Loucy (cell line): ENCODE results near the gene TXNDC17.

Experiments
- H2AFZ ChIP-seq: fragments of 200-600 bp; sonication (generic); 2 replicates; pipeline ENCODE4 v1.6.0; 2016; ENCODE audit warnings: antibody characterized with exemption, mild to moderate bottlenecking, low read length, moderate library complexity
- H3F3A ChIP-seq: fragments of 200-600 bp; 2 replicates; pipeline ENCODE4 v1.6.0; 2016; ENCODE audit warnings: antibody characterized with exemption, low read depth, mild to moderate bottlenecking
- H3K27me3 ChIP-seq: fragments of 200-600 bp; sonication (generic); 2 replicates; pipeline ENCODE4 v1.6.1; 2014; ENCODE audit warnings: low read length, mild to moderate bottlenecking; ENCODE audit not compliant: insufficient read depth, poor library complexity, severe bottlenecking
- H3K36me3 ChIP-seq: fragments of 200-600 bp; sonication (generic); 2 replicates; pipeline ENCODE4 v1.6.1; 2016; ENCODE audit warnings: low read length; ENCODE audit not compliant: insufficient read depth
- H3K4me1 ChIP-seq: fragments of 200-600 bp; sonication (generic); 2 replicates; pipeline ENCODE4 v1.5.1; 2014; ENCODE audit warnings: low read length, mild to moderate bottlenecking; ENCODE audit not compliant: insufficient read depth, poor library complexity, severe bottlenecking
- H3K4me2 ChIP-seq: fragments of 200-600 bp; sonication (generic); 2 replicates; pipeline ENCODE4 v1.6.0; 2014; ENCODE audit warnings: antibody characterized with exemption, low read length, low read depth, mild to moderate bottlenecking; ENCODE audit not compliant: poor library complexity, severe bottlenecking
- H3K4me3 ChIP-seq: fragments of 200-600 bp; sonication (generic); 2 replicates; pipeline ENCODE4 v1.5.1; 2014; ENCODE audit warnings: low read length, mild to moderate bottlenecking, mixed read lengths; ENCODE audit not compliant: poor library complexity, severe bottlenecking
- H3K79me2 ChIP-seq: fragments of 200-600 bp; sonication (generic); 2 replicates; pipeline ENCODE4 v1.6.1; 2014; ENCODE audit warnings: low read length; ENCODE audit not compliant: insufficient read depth
- H3K9ac ChIP-seq: fragments of 200-600 bp; sonication (generic); 2 replicates; pipeline ENCODE4 v1.6.0; 2014; ENCODE audit warnings: mild to moderate bottlenecking, low read depth, low read length, moderate library complexity; ENCODE audit not compliant: poor library complexity, severe bottlenecking
- H3K9me2 ChIP-seq: fragments of 200-600 bp; sonication (generic); replicated peaks from 2 replicates; pipeline ENCODE4 v1.6.1; 2016; ENCODE audit warnings: low read depth, low read length, mixed read lengths
- H3K9me3 ChIP-seq: fragments of 200-600 bp; sonication (generic); 2 replicates; pipeline ENCODE4 v1.6.1; 2014; ENCODE audit warnings: mild to moderate bottlenecking, antibody characterized with exemption, low read length, low read depth; ENCODE audit not compliant: insufficient read depth
- H4K20me1 ChIP-seq: fragments of 200-600 bp; sonication (generic); 2 replicates; pipeline ENCODE4 v1.6.0; 2014; ENCODE audit warnings: antibody characterized with exemption, low read length, mild to moderate bottlenecking; ENCODE audit not compliant: insufficient read depth, poor library complexity, severe bottlenecking
- EZH2phosphoT487 ChIP-seq: fragments of 200-600 bp; IDR thresholded peaks from 2 replicates; pipeline ENCODE4 v1.6.1; 2018; ENCODE audit warnings: antibody characterized with exemption, mild to moderate bottlenecking, moderate library complexity, borderline replicate concordance
- TF ChIP-seq, protein P1 (sequence below): fragments of 200-600 bp; sonication (generic); conservative IDR thresholded peaks from 2 replicates; pipeline ENCODE4 v1.5.1; 2014; ENCODE audit warnings: mild to moderate bottlenecking, antibody characterized with exemption, low read length

TXNDC17 gene

DNA sequence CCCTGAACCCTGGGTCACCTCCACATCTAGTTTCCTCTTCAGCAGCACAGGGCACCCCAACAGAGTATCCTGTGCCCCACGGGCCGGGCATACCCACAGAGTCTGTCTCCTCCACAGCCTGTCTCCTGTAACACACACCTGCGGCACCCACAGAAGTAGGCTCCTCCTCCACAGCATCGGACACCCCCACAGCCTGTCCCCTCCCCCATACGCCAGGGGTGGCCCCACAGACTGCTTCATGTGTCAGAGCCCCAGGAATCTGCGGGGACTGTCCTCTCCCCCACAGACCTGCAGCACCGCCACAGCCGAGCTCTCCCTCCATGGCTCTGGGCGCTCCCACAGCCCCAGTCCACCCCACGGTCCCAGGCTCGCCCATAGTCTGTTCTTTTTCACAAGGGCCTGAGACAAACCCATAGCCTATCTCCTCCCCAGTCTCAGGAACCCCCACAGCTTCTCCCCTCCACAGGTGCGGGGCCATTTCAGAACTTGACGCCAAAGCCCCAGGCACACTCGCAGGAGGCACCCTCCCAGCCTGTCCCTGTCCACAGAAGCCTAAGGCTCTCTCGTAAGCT is 1.8 kb upstream of the TXNDC17 start:
- peak overlapping the region; percentile 87 for H3K4me2 ChIP-seq
- no peaks in the 10 kb centered on the region for H3K27me3 ChIP-seq
- H4K20me1 ChIP-seq = peaks cover 22% of the 10 kb centered on the region
- peak overlapping the region; percentile 88 for H3K4me3 ChIP-seq
- H3K4me1 ChIP-seq = peaks cover 23% of the 10 kb centered on the region
- peak overlapping the region; percentile 76 for H3K9ac ChIP-seq
- no peak overlapping the region for H2AFZ ChIP-seq
- no peak for TF ChIP-seq EZH2phosphoT487
- TF ChIP-seq, protein P1, sequence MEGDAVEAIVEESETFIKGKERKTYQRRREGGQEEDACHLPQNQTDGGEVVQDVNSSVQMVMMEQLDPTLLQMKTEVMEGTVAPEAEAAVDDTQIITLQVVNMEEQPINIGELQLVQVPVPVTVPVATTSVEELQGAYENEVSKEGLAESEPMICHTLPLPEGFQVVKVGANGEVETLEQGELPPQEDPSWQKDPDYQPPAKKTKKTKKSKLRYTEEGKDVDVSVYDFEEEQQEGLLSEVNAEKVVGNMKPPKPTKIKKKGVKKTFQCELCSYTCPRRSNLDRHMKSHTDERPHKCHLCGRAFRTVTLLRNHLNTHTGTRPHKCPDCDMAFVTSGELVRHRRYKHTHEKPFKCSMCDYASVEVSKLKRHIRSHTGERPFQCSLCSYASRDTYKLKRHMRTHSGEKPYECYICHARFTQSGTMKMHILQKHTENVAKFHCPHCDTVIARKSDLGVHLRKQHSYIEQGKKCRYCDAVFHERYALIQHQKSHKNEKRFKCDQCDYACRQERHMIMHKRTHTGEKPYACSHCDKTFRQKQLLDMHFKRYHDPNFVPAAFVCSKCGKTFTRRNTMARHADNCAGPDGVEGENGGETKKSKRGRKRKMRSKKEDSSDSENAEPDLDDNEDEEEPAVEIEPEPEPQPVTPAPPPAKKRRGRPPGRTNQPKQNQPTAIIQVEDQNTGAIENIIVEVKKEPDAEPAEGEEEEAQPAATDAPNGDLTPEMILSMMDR = no peak
- no peaks in the 10 kb centered on the region for H3F3A ChIP-seq
- no peaks in the 10 kb centered on the region for H3K9me3 ChIP-seq
- no peaks in the 10 kb centered on the region for H3K9me2 ChIP-seq
- peaks cover 8% of the 10 kb centered on the region; the same call in 1 of the 2 replicates for H3K36me3 ChIP-seq
- H3K79me2 ChIP-seq = peaks cover 44% of the 10 kb centered on the region

DNA sequence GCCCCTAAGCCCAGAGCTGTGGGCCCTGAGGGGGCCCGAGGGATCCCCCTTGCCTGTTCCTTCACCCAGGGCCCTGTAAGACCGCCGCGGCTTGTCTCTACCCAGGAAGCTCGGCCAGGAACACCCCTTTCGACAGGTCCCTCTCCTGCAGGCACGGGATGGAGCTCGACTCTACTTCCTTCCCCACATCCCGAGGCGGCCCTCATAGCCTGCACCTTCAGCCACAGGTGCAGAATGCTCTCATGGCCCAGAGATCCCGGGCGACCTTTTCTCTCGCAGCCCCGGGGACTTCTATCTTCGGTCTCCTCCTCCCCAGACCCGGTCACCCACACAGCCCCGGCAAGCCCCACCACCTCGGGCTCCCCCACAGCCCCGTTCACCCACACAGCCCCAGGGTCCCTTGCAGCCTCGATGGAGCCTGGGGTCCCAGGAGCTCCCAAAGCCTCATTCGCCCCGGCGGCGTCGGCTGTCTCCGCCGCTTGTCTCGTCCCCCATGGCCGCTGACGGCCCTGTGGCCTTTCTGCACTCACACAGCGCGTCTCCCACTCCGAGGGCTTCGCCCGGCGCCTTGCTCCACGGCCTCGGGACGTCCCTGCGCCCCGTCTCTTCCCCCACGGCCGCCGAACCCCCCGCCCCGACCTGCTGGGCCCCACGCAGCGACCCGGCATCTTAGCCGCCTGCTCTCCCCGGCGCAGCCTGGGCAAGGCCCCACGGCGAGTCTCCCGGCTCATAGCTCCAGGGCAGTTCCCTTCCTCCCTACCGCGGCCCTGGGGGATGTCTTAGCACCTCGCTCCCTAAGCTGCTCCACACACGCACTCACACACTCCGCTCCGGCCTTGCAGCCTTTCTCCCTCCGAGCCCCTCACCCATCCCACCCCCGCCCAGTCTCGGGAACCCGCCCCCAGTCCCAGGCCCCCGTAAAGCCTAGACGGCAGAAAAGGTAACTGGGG is 999 bp upstream of the TXNDC17 start:
- H3K4me1 ChIP-seq = peaks cover 23% of the 10 kb centered on the region
- H2AFZ ChIP-seq = peak overlapping the region; percentile 100
- H3K4me3 ChIP-seq = peak overlapping the region; percentile 88
- TF ChIP-seq, protein P1 = no peak
- TF ChIP-seq EZH2phosphoT487 = no peak
- H3F3A ChIP-seq = no peaks in the 10 kb centered on the region
- peaks cover 22% of the 10 kb centered on the region for H4K20me1 ChIP-seq
- peaks cover 44% of the 10 kb centered on the region for H3K79me2 ChIP-seq
- H3K4me2 ChIP-seq = peak overlapping the region; percentile 87
- H3K9ac ChIP-seq = peak overlapping the region; percentile 76
- H3K36me3 ChIP-seq = peaks cover 15% of the 10 kb centered on the region; the same call in 1 of the 2 replicates
- no peaks in the 10 kb centered on the region for H3K9me2 ChIP-seq
- no peaks in the 10 kb centered on the region for H3K27me3 ChIP-seq
- H3K9me3 ChIP-seq = no peaks in the 10 kb centered on the region

DNA sequence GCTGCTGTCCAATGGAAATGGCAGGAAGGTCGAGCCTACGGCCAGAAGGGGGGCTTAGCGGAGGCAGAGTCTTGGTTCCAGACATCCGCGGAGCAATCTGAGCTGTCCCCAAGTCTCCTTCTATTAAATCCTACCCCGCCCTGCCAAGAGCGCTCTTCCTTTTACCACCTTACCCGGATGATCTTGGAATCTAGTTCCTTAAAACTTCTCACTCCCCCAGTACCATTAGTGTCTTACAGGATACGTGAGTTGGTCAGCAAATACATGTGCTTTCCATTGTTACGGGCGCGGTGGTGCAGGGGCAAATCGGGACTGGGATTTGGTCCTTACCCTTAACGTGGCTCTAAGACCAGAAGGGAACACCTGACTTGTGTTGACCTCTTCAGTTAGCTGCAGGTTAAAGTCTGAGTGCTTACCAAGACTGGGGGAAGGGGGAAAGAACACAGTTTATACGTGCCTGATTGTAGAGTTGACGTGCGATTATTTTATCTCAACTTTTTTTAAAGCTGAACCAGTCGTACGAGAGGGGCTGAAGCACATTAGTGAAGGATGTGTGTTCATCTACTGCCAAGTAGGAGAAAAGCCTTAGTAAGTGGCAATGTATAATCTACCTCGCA is 495 bp downstream of the TXNDC17 start:
- peak overlapping the region; percentile 100 for H2AFZ ChIP-seq
- no peaks in the 10 kb centered on the region for H3K9me2 ChIP-seq
- H3K9me3 ChIP-seq = no peaks in the 10 kb centered on the region
- peaks cover 16% of the 10 kb centered on the region; the same call in 1 of the 2 replicates for H3K36me3 ChIP-seq
- H3K27me3 ChIP-seq = no peaks in the 10 kb centered on the region
- peak overlapping the region; percentile 88 for H3K4me3 ChIP-seq
- H3K4me2 ChIP-seq = peak overlapping the region; percentile 87
- TF ChIP-seq, protein P1 = no peak
- no peak for TF ChIP-seq EZH2phosphoT487
- no peaks in the 10 kb centered on the region for H3F3A ChIP-seq
- H4K20me1 ChIP-seq = peaks cover 22% of the 10 kb centered on the region
- peaks cover 23% of the 10 kb centered on the region for H3K4me1 ChIP-seq
- H3K9ac ChIP-seq = peak overlapping the region; percentile 76
- peaks cover 44% of the 10 kb centered on the region for H3K79me2 ChIP-seq
